ENCODE measurements around the gene AACS. TPM values are rescaled to one million over a fixed set of nuclear protein-coding genes. Genes with fewer than 3 reads are reported as not detected.

AACS gene
- total and polyA plus RNA-seq, 4 donors: 3.4 to 13.6 (median 7.3) TPM

GRCh38 chr12:125125271-125125670, 60.0 kb downstream of the AACS start (continued):
- no peak for TF ChIP-seq REST (IDR thresholded peaks at IDR 0.05)
- no peak for TF ChIP-seq FOXA2 (IDR thresholded peaks at IDR 0.05)
- no peak for TF ChIP-seq HNF4G (IDR thresholded peaks at IDR 0.05)
- no peak for TF ChIP-seq FOXA1 (IDR thresholded peaks at IDR 0.05)
- TF ChIP-seq EGR1 (IDR thresholded peaks at IDR 0.05; ENCODE audit: low read depth in 2 of 2): no peak
- no peak for TF ChIP-seq JUND (IDR thresholded peaks at IDR 0.05)
- TF ChIP-seq YY1 (IDR thresholded peaks at IDR 0.05): no peak
- no peak for TF ChIP-seq NR2F2 (IDR thresholded peaks at IDR 0.05)
- no peak for TF ChIP-seq HNF4A (conservative IDR thresholded peaks at IDR 0.05)
- no peak for TF ChIP-seq GABPA (IDR thresholded peaks at IDR 0.05 in 1 of 2, conservative IDR thresholded peaks at IDR 0.05 in 1 of 2)

- WGBS: 95% methylated on average over 18 of the region's 18 CpGs
- H3K27me3 ChIP-seq (ENCODE audit: control insufficient read depth in 4 of 4, insufficient read depth in 4 of 4, low read length in 3 of 4): no peaks in the 10 kb centered on the region
- H3K9me3 ChIP-seq (ENCODE audit: control insufficient read depth in 4 of 4, low read length in 3 of 4): no peaks in the 10 kb centered on the region
- H3K4me3 ChIP-seq (ENCODE audit: low read depth in 1 of 3, low read length in 3 of 3): no peak overlapping the region
- no peaks in the 10 kb centered on the region for H3K36me3 ChIP-seq (ENCODE audit: control insufficient read depth in 4 of 4, insufficient read depth in 3 of 4, low read depth in 1 of 4, low read length in 3 of 4)
- H3K4me1 ChIP-seq (ENCODE audit: control insufficient read depth in 4 of 4, insufficient read depth in 4 of 4, low read length in 3 of 4): no peaks in the 10 kb centered on the region
- no peak overlapping the region for H3K27ac ChIP-seq (ENCODE audit: low read depth in 1 of 2, low read length in 2 of 2)
- H3K9ac ChIP-seq (ENCODE audit: low read depth in 1 of 2, low read length in 2 of 2): no peak overlapping the region
- TF ChIP-seq NR2F2 (IDR thresholded peaks at IDR 0.05) (no peak), HNF4G (IDR thresholded peaks at IDR 0.05) (no peak)
- DNase-seq (ENCODE audit: low spot score): no peak
Measured at GRCh38 chr12:125128439-125129178, 63.4 kb downstream of the AACS start.

DNA sequence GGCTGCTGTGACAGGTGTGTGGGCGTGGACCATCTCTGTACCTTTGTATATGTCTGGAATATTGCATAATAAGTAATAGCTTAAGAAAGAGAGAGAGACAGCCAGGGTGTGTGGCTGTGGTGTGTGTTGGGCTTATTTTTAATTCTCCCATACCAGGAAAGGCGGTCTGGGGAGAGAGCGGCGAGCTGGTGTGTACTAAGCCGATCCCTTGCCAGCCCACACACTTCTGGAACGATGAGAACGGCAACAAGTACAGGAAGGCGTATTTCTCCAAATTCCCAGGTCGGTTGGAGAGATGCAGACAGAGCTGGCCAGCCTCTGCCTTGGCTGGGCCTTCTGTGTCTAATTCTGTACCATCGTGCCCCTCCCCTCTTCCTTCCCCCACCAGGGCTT, 63.9 kb downstream of the AACS start:
- Histone ChIP-seq H3K27me3 (ENCODE audit: control insufficient read depth in 4 of 4, insufficient read depth in 4 of 4, low read length in 3 of 4) (no peaks in the 10 kb centered on the region), H3K27ac (ENCODE audit: low read depth in 1 of 2, low read length in 2 of 2) (no peak overlapping the region), H3K9me3 (ENCODE audit: control insufficient read depth in 4 of 4, low read length in 3 of 4) (no peaks in the 10 kb centered on the region), H3K9ac (ENCODE audit: low read depth in 1 of 2, low read length in 2 of 2) (no peak overlapping the region), H3K4me3 (ENCODE audit: low read depth in 1 of 3, low read length in 3 of 3) (no peak overlapping the region), H3K36me3 (ENCODE audit: control insufficient read depth in 4 of 4, insufficient read depth in 3 of 4, low read depth in 1 of 4, low read length in 3 of 4) (no peaks in the 10 kb centered on the region), H3K4me1 (ENCODE audit: control insufficient read depth in 4 of 4, insufficient read depth in 4 of 4, low read length in 3 of 4) (no peaks in the 10 kb centered on the region)
- WGBS: 97% methylated on average over 10 of the region's 10 CpGs
- TF ChIP-seq JUND (IDR thresholded peaks at IDR 0.05) (no peak), YY1 (IDR thresholded peaks at IDR 0.05) (no peak), REST (IDR thresholded peaks at IDR 0.05) (no peak), CTCF (IDR thresholded peaks at IDR 0.05; ENCODE audit: low read depth, low read length, missing input control) (no peak), HNF4A (conservative IDR thresholded peaks at IDR 0.05) (no peak), HNF4G (IDR thresholded peaks at IDR 0.05) (no peak), EGR1 (IDR thresholded peaks at IDR 0.05; ENCODE audit: low read depth in 2 of 2) (no peak), FOXA2 (IDR thresholded peaks at IDR 0.05) (no peak), RXRA (IDR thresholded peaks at IDR 0.05) (no peak), FOXA1 (IDR thresholded peaks at IDR 0.05) (no peak), RAD21 (IDR thresholded peaks at IDR 0.05) (no peak), ZBTB33 (IDR thresholded peaks at IDR 0.05) (no peak)
- TF ChIP-seq, protein P1, sequence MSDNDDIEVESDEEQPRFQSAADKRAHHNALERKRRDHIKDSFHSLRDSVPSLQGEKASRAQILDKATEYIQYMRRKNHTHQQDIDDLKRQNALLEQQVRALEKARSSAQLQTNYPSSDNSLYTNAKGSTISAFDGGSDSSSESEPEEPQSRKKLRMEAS (IDR thresholded peaks at IDR 0.05): no peak
- no peak for DNase-seq (ENCODE audit: low spot score)
